NOMO-1 (cell line): ENCODE results near the gene DRAXIN.

Experiments
- DNase-seq, 2 experiments: peaks; one replicate each; lab custom pipeline; 2025; ENCODE audit not compliant: unreplicated experiment in 2 of 2; lab: John Stamatoyannopoulos, UW

The DRAXIN gene

DNA sequence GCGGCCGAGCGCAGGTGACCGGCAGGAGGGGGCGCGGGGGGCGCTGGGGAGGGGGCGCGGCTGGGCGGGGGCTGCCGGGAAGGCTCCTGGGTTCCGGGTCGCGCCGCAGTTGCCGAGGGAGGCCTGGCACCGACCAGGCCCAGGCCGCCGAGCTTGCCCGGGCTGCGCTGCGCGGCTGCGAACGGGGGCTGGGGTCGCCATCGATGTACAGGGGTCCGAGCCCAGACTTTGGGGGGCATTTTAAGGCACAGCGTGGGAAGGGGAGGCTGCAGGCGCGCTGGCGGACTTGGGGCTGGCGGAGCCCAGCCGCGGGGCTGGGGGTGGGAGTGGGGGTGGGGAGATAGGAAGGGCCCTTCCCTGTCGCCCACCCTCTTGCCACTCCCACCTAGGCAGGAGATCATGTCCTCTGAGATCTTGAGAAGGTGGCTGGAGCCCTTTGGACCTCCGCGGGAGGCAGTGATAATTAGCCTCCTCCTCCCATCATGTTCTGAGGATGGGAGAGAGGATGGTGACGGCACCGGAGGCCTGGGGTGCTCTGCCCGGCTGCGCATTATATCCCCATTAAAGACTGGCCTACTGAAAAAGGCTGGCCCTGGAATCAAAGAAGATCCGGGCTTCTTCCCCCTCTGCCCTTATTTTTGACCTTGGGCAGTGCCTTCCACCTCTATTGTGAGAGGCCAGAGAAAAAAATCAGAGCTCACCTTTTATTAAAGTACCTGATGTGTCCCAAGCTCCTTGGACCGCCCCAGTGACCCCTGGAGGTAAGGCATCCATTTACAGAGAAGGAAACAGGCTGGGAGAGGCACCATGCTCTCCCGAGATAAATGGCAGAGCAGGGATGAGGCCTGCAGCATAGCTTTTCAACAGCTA, 36.3 kb upstream of the DRAXIN start:
- no peak for DNase-seq

DNA sequence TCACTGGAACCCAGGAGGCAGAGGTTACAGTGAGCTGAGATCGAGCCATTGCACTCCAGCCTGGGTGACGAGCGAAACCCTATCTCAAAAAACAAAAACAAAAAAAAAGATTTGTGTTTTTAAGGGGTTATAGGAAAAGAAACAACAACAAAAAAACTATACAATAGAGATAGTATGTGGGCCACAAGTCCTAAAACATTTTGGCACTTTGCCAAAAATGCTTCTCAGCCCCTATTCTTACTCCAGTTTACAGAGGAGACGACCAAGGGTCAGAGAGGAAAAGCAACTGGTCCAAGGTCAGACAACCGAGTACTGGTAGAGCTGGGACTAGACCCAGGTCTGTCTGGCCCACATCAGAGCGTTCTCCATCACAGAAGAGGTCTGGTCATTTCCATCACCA, 33.9 kb upstream of the DRAXIN start:
- no peak for DNase-seq

DNA sequence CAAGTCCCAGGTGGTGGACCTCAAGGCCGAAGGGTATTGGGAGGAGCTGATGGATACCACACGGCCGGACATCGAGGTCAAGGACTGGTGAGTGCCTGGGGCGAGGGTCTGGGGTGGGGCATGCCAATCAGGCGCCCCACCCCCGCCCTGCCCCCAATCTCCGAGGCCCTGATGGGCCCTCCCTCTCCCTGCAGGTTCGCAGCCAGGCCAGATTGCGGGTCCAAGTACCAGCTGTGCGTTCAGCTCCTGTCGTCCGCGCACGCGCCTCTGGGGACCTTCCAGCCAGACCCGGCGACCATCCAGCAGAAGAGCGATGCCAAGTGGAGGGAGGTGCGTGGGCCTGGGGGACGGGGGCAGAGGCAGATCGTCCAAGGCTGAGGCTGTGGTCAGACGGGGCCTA, 33.0 kb upstream of the DRAXIN start:
- DNase-seq = no peak

DNA sequence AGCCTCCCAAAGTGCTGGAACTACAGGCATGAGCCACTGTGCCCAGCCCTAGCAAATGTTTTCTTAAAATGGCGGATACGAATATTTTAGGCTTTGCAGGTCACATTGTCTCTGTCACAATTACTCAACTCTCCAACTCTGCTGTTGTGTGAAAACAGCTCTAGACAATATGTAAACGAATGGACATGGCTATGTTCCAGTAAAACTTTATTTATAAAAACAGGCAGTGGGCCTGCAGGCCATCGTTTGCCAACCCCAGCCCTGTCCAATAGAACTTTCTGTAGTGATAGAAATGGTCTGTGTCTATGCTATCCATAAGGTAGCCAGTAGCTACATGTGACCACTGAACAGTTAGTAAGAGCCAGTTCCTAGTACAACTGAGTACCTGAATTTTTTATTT, 31.8 kb upstream of the DRAXIN start:
- no peak for DNase-seq

DNA sequence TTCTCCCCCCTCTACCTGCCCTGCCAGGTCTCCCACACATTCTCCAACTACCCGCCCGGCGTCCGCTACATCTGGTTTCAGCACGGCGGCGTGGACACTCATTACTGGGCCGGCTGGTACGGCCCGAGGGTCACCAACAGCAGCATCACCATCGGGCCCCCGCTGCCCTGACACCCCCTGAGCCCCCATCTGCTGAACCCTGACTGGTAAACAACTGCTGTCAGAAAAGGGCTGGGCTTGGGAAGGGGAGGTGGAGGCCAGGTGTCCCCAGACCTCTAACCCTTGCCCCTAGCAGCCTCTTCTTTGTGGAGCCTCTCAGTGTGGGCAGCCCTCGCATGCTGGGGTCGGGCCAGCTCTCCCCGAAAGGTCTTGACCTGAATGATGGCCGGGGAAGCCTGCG, 30.4 kb upstream of the DRAXIN start:
- no peak for DNase-seq

DNA sequence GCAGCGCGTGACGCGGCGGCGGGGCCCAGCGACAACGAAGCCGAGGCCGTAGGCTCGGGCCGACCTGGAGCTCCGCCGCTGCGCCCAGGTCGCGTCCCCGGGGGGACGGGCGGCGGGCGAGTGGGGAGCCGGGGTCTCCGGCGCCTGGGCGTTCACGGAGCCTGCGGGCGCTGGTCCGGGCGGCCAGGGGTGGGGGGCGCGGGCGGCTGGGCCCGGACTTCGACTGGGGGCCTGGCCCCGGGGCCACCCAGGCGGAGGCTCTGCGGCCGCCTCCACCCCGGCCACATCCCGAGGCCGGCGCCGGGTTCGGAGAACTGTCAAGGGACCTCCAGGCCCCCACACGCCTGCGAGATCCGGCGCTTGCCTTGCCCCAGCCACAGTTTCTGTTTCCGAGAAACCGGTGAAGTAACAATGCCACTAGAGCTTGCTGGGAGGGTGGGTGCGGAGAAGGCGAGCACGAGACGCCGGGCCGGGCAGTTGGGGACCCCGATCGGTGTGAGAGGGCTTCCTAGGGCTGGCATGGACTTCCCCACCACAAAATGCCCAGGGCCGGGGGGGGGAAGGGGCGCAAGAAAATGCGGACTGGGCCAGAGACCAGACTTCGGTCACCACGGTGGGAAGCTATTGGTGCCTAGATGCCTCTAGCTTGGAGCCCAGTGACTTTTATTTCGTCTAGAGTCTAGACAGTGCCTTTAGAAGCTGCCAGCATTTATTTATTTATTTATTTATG, 27.0 kb upstream of the DRAXIN start:
- DNase-seq = peak in 1 of 2 experiments; percentile 14

DNA sequence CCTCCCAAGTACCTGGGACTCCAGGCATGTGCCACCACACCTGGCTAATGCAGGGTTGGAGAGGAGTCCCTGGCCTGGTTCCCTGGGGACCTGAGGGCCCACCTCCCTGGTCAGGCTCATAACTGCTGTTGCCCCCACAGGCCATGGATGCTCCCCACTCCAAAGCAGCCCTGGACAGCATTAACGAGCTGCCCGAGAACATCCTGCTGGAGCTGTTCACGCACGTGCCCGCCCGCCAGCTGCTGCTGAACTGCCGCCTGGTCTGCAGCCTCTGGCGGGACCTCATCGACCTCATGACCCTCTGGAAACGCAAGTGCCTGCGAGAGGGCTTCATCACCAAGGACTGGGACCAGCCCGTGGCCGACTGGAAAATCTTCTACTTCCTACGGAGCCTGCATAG, 23.0 kb upstream of the DRAXIN start:
- DNase-seq = no peak

DNA sequence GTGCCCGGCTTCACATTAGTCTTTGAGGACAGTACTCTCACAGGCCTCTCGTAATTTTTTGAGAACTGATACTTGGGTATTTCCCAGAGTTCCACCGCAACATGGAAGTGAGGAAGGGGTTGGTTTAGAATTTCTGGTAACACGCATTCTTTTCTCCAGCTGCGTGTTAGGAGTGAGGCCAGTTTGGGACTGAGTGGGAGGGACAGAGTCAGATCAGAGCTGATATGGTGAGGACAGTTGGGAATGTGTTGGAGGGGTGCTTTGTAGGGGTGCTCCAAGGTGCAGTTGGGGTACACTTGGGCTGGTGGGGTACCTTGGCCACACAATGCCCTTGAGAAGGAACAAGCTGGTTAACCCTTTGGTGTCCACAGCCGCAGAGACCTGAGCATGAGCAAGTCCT, 20.8 kb upstream of the DRAXIN start:
- no peak for DNase-seq

DNA sequence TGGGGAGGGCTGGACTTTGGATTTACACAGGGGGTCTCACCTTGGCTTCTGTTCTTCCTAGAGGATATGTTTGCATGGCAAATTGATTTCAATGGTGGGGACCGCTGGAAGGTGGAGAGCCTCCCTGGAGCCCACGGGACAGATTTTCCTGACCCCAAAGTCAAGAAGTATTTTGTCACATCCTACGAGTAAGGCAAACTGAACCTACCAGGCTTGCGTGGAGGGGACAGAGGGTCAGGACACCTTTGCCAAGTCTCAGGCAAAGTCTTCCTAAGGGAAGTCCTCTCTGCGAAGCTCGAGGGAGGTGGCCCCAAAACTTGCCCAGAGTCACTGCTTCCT, 20.3 kb upstream of the DRAXIN start:
- no peak for DNase-seq

DNA sequence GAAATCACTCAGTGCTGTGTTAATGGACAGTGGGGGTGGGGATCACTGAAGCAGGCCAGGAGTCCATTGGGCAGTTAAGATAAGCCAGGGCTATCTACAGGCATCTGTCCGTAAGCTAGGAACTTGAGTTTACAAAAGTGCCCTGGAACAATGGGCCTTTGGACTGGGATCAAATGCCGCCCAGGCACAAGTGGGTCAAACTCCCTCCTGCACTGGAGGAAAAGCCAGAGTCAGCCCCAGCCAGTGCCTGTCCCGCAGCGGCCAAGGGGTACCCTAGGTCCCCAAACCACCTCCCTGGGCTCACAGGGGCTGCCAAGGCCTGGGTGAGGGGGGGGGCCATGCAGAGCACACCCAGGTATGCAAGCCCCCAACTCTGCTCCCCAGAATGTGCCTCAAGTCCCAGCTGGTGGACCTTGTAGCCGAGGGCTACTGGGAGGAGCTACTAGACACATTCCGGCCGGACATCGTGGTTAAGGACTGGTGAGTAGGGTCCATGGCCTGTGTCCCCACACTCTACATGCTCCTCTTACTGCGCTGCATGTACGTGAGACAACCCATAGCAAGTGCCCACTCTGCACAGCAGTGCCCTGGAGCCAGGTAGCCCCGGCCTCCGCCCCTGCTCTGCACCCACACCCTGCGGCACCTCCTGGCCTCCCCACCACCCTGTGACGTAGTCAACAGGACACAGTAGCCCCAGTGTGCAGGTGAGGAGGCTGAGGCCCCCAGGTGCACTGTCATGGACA, 19.8 kb upstream of the DRAXIN start:
- DNase-seq = no peak

DNA sequence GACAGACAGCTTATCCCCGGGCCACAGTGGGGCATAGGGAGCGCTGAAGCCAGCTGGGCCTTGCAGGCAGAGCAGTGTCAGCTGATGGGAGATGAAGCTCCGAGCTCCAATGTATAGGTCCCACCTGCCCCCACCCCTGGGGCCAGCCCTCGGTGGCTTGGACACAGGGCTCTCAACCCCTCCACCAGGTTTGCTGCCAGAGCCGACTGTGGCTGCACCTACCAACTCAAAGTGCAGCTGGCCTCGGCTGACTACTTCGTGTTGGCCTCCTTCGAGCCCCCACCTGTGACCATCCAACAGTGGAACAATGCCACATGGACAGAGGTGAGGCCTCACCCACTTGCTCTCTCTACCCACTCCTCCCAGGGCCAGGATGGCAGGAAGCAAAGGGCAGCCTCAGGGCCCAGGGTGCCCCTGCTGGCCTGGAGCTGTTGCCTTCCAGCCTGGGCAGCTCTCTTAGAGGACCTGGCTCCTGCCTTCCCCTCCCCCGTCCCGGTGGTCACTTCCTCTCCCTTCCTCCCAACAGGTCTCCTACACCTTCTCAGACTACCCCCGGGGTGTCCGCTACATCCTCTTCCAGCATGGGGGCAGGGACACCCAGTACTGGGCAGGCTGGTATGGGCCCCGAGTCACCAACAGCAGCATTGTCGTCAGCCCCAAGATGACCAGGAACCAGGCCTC, 18.3 kb upstream of the DRAXIN start:
- no peak for DNase-seq

DNA sequence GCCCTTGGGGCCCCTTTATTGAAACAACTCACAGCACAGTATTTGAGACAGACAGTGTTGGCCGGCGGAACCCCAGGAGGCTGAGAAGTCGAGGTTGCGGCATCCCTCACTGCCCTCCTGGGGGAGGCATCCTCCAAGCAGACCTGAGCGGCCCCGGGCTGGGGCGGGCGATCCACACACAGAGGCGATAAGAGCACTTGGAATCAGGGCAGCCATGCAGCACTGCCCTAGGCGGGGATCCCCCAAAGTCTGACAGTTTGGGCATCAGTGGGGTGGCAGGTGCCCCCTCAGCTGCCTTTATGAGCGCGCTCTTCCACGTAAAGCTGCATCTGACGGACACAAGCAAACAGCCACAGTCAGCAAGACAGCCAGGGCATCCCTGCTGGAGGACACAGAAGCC, 17.0 kb upstream of the DRAXIN start:
- no peak for DNase-seq

DNA sequence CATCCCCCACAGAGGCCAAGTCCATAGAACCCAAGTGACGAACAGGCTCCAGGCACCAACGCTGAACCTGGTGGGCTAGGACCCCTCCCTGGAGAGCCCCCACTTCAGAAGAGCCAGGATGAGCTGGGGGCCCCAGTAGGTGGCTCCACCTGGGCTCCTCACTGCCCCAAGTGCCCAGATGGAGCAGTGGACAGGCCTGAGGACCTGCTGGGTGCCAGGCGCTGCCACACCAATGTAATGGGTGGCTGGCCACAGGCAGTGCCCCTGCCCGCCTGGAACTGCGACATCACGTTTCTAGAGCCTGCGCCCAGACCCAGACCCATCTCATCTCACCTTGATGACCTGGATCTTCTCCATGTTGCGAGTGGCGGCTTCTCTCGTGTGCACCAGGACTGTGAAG, 16.2 kb upstream of the DRAXIN start:
- DNase-seq = no peak

DNA sequence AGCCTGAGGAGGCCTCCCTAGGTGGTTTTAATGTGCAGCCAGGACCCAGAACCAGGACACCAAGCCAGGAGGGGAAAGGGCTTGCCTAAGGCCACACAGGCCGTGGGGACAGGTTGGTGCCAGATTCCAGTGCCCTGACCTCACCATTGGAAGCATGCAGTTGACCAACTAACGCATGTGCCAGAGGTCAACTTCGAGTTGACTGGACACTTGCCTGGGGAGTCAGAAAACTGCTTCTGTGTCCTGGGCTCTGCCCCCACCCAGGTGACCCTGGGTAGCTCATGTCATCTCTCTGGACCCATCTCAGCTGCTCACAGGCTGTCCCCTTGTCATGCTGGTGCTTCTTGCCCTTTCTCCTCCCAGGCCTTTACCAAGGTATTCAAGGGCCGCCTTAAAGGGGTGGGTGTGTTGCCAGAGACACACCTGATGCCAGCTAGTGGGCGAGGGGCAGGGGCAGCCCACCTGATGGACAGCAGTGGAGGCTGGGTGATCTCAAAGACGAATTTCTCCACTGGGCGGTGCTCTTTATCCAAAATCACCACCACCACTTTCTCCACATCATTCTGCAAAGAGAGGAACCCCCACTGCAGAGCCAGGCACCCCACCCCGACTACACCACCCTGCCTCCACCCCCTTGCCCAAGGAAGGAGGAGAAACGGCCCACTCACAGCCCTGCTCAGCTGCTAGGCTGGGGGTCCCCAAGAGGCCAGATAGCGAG, 15.0 kb upstream of the DRAXIN start:
- DNase-seq = no peak

DNA sequence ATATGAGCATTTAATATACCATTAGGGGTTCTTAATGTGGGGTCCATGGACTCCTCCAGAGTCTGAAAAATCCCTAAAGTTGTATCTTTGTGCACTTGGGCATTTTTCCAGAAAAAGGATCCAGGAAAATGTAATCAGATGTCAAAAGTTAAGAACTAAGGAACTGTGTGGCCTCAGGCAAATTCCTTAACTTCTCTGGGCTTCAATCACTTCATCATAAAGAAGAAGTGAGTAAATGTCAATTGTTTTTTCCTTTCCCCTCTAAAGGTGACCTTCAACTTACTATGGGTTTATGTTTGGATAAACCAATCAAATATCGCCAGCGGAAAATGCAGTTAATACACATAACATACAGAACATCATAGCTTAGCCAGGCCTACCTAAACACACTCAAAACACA, 13.1 kb upstream of the DRAXIN start:
- no peak for DNase-seq

DNA sequence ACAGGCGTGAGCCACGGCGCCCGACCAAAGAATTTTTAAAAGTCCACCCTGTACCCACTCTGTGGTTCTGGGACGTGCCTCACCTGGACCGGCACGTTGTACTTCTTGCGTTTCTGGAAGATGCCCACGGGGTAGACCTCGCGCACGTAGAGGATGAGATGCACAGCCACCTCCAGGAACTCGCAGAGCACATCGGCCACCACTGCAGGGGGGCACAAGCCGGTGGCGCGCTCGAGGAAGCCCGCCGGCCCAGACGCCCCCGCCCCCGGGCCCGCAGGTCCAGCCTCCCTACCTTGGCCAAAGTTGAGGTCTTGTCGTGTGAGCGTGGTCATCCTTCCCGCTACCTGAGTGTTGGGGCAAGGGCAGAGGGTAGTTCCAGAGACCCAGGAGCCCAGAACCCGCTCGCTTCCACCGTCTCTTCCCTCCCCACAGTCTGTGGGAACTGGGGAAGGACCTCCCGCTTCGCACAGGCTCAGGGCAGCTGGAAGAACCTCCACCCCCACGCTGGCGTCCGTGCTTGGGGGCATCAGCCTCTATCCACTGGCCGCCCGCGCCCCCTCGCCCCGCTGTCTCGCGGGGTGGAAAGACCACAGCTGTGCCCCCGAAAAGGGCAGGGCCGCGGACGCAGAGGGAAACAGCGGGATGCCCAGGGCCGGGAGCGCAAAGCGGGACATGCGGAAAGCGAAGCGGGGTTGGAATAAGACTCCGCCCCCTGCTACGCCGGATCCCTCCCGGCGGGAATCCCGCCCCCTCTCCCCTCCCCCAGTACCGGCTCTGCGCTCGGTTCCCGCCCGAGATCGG, 11.0 kb upstream of the DRAXIN start:
- no peak for DNase-seq

DNA sequence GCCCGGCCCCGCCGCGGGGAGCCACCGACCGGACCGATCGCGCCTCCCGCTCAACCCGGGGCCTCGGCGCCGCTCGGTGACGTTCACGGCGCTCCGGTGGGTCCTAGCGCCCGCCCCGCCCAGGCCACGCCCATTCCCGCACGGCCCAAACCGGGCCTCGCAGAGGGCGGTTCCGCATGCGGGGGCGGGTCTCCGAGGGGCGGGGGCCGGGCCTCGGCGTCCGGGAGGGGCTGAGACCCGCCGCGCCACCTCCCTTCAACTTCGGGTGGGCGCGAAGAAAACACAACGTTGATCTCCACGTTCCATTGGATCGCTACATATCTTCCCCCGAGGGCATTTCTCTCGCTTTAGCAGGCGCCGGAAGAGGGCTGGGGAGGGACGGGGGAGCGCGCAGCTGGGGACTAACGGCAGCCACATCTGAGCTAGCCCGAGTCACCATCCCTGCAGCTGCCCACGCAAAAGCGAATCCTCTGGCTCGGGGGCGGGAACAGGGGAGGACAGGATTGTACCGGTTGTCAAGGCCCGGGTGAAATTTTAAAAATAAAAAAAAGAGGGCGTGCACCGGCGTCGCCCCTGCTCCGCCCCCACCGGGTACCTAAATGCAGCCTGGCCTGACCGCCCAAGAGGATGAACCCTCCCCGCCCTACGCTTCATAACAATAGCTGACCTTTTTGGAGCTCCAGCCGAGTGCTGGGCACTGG, 10.3 kb upstream of the DRAXIN start, which contains the start of gene MAD2L2:
TSS of gene MAD2L2 (minus strand) at position 78 of the 701 bp plus-strand sequence. CDS start 547 bp downstream, outside the sequence.
- peak; percentile 77 to 79 for DNase-seq

DNA sequence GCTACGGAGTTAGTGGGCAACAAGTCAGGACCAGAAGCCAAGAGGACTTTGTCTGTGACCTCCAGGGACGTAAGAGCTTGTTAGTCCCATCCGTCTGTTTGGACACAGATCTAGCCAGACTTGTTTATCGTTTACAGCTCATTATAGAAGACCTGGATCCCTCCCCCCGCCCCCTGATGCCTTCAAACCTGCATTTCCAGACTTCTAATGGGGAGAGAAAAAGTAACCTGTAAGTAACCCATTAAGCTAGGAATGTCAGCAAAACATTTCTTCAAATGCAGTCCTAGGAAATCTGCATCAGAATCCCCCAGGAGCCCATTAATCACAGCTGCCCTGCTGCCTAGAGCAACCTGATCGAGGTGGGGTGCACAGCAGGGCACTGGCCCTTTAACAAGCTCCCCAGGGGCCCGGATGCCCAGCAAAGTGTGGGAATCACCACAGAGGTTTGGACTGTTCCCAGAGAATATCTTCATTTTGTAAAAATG, 9.2 kb upstream of the DRAXIN start:
- DNase-seq = no peak

DNA sequence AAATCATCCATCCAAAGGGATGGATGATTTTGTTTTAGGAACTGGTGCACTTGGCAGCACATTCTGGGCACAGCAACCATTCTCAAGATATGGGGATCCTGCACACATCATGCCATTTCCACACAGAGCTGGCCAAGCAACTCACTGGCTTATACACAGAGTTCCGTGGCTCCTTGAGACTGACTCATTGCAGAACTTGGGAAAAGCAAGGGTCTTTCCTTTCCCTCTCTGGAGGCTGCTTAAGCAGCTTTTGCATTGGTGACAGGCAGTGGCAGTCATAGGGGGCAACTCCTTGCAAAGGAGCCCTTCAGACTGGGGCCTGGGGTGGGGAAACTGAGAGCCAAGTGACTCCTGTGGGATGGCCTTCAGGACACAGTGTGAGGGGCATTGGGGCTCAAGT, 8.7 kb upstream of the DRAXIN start:
- DNase-seq = no peak
